GM18511 (cell line): Measurements from ENCODE around the gene PNISR.

ENCODE experiments used
- ATAC-seq: cut with Tn5 transposase; IDR thresholded peaks from one replicate; pipeline ENCODE4 v1.9.1; 2021; ENCODE audit warnings: mild to moderate bottlenecking, moderate library complexity; ENCODE audit not compliant: unreplicated experiment

PNISR gene

GRCh38 chr6:99348288-99349170, 76.6 kb downstream of the PNISR start:
- ATAC-seq: no peak
